Stimulated activated CD4-positive, alpha-beta T cell treated with anti-CD3 and anti-CD28 coated beads, Interleukin-1b, Interleukin-23, amount 100 ng/mL, for 24 hours (primary cell): Measurements from ENCODE around the gene ANKHD1.

Experiments
- DNase-seq, 4 experiments: peaks; one replicate each; pipeline ENCODE4 v3.0.0-alpha.2; 2020; ENCODE audit warnings: low read depth in 4 of 4, low spot score in 1 of 4

Gene ANKHD1, protein sequence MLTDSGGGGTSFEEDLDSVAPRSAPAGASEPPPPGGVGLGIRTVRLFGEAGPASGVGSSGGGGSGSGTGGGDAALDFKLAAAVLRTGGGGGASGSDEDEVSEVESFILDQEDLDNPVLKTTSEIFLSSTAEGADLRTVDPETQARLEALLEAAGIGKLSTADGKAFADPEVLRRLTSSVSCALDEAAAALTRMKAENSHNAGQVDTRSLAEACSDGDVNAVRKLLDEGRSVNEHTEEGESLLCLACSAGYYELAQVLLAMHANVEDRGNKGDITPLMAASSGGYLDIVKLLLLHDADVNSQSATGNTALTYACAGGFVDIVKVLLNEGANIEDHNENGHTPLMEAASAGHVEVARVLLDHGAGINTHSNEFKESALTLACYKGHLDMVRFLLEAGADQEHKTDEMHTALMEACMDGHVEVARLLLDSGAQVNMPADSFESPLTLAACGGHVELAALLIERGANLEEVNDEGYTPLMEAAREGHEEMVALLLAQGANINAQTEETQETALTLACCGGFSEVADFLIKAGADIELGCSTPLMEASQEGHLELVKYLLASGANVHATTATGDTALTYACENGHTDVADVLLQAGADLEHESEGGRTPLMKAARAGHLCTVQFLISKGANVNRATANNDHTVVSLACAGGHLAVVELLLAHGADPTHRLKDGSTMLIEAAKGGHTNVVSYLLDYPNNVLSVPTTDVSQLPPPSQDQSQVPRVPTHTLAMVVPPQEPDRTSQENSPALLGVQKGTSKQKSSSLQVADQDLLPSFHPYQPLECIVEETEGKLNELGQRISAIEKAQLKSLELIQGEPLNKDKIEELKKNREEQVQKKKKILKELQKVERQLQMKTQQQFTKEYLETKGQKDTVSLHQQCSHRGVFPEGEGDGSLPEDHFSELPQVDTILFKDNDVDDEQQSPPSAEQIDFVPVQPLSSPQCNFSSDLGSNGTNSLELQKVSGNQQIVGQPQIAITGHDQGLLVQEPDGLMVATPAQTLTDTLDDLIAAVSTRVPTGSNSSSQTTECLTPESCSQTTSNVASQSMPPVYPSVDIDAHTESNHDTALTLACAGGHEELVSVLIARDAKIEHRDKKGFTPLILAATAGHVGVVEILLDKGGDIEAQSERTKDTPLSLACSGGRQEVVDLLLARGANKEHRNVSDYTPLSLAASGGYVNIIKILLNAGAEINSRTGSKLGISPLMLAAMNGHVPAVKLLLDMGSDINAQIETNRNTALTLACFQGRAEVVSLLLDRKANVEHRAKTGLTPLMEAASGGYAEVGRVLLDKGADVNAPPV (N-terminal part only)

DNA sequence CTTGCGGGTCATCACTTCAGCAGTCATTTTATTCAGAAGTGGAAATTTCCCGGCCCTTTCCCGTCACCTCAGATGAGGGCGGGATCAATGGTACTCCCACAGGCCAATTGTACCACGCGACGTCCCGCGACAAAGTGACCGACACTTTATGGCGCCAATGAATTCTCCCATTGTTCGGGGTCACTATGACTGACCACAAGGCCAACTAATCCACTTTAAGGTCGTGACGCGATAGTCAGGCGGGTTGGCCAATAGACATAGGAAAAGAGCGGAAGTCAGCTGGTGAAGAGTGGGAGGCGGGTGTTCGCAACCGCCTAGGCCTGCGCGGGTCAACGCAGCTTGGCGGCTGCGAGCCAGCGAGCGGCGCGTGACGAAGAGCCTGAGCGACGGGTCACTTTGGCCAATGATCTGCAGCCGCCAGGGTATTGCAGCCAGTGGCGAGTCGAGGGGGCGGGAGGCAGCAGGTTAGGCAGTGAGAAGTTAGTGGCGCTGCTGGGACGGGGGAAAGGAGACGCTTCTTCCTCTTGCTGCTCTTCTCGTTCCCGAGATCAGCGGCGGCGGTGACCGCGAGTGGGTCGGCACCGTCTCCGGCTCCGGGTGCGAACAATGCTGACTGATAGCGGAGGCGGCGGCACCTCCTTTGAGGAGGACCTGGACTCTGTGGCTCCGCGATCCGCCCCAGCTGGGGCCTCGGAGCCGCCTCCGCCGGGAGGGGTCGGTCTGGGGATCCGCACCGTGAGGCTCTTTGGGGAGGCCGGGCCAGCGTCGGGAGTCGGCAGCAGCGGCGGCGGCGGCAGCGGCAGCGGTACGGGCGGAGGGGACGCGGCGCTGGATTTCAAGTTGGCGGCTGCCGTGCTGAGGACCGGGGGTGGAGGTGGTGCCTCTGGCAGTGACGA lies at the start of gene ANKHD1:
ANKHD1 (plus strand) TSS at position 472 of the 896 bp plus-strand sequence; CDS start at position 607, 135 bp downstream.
- DNase-seq, result peak; percentile 81 to 96 (median 87)

DNA sequence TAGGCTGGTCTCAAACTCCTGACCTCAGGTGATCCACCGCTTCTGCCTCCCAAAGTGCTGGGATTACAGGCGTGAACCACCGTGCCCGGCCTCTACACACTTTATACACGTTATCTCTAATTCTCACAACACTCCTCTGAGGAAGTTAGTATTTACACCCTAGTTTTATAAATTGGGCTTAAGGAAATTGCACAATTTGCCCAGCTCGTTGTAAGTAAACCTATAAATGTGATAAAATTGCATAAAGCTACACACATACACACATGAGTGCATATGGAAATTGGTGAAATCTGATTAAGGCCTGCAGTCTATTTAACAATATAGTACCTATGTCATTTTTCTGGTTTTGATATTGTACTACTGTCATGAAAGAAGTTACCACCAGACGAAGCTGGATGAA lies 46.1 kb upstream of the ANKHD1 start:
- no peak for DNase-seq

DNA sequence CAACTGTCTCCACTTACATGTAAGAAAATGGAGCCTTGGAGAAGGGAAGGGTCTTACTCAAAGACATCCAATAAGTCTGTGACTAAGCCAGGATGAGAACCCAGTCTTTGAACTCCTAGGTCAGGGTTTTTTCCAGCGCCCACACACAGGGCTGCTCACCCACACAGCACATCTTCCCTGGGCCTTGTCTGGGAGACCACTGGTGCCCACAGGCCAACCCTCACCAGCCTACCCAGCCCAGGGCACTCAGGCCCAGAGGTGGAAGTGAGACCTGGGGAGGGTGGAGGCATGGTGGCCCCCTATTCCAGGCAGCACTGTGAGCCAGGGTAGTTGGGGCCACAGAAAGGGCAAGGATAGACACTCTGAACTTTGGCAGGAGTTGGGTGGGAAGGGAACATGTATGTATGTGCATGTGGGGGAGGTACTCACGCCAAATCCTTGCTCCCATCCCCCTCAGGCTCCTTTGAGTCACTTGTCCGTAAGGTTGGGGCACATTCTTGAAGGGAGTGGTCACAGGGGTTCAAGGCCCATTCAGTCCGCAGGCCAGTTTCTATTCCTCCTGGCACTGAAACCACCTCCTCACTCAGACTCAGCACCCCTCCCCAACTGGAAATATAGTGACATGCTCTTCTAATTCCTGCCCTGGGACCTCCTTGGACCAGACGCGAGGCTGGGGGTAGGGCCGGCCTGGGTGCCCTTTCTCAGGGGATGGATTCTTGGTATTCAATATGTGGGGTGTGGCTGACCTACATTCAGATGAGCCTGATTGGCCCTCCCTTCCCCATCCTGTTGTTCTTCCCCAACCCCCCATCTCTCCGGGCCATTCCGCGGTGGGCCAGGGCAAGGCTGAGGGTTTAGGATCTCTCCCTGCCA lies 44.5 kb upstream of the ANKHD1 start:
- DNase-seq, result no peak

DNA sequence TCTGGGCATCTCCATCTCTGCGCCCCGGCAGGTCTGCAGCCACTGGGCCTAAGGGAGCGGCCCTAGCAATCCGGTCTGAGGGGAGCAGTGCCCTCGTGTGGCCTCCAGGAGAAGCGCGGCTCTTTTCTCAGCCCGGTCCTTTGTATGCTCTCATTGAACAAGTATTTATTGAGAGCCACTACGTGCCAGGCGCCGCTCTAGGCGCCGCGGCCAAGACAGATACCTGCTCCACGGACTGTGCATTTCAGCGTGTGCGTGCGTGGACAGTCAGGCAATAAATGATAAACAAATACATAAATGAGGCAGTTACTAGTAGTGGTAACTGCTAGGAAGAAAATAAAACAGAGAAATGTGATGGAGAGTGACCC lies 43.9 kb upstream of the ANKHD1 start:
- DNase-seq, result peak in 3 of 4 experiments; percentile 44 to 67 (median 50)

DNA sequence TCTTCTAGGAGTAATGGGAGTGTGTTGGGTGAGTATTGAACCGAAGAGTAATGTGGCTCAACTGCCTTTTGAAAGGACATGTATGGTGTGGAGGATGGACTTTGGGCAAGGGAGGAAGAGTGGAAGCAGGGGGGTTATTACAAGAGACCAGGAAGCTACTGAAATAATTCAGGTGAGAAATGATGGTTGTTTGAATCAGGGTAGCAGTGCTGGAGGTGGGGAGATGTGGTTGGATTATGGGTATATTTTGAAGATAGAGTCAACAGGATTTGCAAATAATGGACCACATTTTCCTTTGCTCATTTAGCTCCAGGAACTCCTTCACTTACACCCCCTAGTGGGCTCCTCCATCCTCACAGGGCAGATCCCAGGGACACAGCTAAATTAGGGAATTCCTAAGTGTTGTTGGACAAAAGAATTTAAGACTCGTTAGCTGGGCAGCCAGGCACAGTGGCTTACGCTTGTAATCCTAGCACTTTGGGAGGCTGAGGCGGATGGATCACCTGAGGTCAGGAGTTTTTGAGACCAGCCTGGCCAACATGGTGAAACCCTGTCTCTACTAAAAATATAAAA lies 42.8 kb upstream of the ANKHD1 start:
- DNase-seq, result no peak

DNA sequence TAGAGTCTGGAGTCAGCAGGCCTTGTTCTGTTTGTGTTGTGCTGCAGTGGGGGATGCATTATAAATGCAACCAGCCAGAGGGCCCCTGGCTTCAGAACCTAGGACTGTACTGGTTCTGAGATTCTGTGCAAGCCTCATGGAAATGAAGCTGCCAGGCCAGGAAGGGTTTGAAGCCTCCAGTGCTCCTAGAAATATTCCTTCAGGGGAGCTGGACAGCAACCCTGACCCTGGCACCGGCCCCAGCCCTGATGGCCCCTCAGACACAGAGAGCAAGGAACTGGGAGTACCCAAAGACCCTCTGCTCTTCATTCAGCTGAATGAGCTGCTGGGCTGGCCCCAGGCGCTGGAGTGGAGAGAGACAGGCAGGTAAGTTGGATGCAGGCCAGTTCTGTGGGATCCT lies 41.5 kb upstream of the ANKHD1 start, which contains the start of gene SLC4A9:
SLC4A9 (plus strand) TSS at position 94 of the 400 bp plus-strand sequence; CDS start at position 137, 43 bp downstream.
- DNase-seq, result no peak

DNA sequence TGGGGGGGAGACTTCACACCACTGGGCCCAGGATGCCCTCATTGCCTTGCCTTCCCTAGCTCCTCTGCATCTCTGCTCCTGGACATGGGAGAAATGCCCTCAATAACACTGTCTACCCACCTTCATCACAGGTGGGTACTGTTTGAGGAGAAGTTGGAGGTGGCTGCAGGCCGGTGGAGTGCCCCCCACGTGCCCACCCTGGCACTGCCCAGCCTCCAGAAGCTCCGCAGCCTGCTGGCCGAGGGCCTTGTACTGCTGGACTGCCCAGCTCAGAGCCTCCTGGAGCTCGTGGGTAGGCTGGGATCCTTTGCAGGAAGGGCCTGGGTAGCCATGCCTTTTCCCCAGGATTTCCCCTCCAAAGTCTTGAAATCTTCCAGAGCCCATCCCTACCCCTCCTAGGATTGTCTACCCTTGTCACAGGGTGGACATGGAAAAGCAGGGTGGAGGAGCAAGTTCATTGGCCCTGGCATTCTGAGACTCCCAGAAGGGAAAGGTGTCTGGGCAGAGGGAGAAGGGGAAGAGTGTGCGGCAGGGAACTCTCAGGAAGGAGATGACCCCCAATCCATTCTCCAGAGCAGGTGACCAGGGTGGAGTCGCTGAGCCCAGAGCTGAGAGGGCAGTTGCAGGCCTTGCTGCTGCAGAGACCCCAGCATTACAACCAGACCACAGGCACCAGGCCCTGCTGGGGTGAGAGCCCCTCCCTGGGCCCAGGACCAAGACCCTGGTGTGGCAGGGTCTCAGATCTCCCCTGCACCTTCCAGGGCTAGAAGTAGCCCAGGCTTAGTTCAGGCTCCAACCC lies 40.8 kb upstream of the ANKHD1 start:
- no peak for DNase-seq

DNA sequence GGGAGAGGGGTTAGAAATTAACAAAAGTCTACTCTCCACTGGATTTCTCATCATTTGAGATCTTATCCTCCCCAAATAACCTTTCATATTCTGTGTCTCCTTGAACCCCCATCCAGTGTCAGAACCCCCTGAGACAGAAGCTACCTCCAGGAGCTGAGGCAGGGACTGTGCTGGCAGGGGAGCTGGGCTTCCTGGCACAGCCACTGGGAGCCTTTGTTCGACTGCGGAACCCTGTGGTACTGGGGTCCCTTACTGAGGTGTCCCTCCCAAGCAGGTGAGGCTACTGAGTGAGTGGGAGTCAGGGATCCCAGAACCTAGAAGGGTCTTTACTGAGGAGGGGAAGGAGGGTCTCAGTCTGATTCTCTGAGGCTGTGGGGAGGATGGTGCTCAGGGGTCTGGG lies 39.7 kb upstream of the ANKHD1 start:
- no peak for DNase-seq

DNA sequence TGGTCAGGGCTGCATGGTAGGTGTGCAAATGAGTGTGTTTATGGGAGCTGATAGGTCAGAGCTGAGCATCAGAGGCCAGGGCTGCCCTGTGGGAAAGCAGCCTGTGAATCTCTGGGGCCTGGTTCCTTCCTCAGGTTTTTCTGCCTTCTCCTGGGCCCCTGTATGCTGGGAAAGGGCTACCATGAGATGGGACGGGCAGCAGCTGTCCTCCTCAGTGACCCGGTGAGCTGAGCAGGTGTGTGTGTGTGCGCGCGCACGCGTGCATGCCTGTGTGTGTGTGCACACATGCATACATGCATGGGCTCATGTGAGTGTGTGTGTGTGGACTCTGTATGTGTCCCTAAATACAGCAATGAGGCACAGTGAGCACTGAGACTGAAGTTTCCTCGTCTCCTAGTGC lies 39.3 kb upstream of the ANKHD1 start:
- DNase-seq, result no peak

DNA sequence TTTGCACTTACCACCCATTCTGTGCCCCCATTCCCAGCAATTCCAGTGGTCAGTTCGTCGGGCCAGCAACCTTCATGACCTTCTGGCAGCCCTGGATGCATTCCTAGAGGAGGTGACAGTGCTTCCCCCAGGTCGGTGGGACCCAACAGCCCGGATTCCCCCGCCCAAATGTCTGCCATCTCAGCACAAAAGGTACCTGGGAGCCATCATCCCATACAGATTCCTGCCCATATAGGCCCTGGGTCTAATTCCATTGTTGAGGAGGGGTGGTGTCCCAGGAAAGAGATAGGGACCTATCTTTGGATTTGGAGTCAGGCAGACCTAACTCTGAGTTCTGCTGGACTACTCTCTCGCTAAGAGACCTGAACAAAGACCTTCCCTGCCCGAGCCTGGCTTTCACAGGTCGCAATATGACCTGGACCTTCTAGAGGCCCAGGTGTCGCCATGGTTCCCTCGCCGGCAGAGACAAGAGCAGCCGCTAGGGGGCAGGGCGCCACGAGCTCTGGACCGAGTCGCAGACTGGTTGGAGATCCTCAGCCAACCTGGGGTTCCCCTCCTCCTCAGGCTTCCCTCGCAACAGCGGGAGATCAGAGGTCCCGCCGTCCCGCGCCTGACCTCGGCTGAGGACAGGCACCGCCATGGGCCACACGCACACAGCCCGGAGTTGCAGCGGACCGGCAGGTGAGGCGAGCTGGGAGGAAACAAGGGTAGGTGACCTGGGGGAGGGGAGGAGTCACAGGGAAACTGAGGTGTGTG lies 38.6 kb upstream of the ANKHD1 start:
- peak; percentile 73 to 81 (median 75) for DNase-seq

DNA sequence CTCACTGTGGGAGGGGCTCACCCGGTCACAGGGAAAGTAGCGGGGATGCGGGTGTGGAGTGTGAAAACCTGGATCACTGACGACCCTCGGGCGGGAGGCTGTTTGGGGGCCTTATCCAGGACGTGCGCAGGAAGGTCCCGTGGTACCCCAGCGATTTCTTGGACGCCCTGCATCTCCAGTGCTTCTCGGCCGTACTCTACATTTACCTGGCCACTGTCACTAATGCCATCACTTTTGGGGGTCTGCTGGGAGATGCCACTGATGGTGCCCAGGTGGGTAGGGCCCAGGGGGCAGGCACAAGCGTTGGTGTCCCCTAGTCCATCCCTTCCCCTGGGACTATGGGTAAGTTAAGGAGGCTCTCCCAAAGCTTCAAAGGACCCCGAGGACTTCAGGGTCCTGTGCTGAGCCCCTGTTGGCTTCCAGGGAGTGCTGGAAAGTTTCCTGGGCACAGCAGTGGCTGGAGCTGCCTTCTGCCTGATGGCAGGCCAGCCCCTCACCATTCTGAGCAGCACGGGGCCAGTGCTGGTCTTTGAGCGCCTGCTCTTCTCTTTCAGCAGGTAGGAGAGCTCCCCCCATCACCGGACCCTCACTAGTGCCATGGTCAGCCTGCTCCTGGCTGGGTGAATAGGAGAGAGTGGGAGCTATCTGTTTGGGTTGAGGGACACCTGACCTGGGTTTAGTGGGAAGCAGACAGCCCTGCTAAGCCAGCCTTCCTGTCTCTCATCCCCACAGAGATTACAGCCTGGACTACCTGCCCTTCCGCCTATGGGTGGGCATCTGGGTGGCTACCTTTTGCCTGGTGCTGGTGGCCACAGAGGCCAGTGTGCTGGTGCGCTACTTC lies 37.8 kb upstream of the ANKHD1 start:
- no peak for DNase-seq

DNA sequence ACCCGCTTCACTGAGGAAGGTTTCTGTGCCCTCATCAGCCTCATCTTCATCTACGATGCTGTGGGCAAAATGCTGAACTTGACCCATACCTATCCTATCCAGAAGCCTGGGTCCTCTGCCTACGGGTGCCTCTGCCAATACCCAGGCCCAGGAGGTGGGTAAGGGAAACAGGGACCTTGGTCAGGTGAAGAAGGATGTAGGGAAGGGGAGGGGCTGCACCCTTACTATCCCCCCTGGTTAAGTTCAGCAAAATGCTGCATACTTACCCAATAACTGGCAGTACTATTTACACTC lies 37.2 kb upstream of the ANKHD1 start:
- no peak for DNase-seq

DNA sequence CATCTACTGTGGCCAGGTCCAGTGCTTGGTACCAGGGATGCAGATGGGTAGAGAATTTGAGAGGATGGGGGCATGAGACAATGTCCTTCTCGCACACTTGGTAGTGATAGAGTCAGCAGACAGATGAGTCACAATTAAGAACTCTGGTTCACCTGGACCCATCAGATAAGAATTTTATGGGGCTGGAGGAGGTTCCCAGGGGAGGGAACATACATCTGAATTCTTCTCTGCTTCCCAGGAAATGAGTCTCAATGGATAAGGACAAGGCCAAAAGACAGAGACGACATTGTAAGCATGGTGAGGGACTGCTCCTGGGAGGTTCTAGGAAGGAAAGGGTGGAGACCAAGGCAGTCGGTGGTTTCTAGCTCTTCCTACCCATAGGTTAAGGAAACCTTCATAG lies 36.4 kb upstream of the ANKHD1 start:
- DNase-seq, result no peak

DNA sequence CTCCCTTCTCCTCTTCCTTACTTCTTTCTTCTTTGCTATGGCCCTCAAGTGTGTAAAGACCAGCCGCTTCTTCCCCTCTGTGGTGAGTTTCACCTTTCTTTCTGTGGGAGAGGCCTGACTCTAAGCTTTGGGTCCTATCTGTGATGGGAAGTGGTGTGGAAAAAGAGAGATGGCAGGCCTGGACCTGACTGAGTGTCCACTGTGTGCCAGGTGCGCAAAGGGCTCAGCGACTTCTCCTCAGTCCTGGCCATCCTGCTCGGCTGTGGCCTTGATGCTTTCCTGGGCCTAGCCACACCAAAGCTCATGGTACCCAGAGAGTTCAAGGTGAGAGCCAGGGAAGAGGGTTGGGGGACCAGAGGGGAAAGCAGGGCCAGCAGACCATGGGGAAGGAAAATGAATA lies 35.7 kb upstream of the ANKHD1 start:
- no peak for DNase-seq

DNA sequence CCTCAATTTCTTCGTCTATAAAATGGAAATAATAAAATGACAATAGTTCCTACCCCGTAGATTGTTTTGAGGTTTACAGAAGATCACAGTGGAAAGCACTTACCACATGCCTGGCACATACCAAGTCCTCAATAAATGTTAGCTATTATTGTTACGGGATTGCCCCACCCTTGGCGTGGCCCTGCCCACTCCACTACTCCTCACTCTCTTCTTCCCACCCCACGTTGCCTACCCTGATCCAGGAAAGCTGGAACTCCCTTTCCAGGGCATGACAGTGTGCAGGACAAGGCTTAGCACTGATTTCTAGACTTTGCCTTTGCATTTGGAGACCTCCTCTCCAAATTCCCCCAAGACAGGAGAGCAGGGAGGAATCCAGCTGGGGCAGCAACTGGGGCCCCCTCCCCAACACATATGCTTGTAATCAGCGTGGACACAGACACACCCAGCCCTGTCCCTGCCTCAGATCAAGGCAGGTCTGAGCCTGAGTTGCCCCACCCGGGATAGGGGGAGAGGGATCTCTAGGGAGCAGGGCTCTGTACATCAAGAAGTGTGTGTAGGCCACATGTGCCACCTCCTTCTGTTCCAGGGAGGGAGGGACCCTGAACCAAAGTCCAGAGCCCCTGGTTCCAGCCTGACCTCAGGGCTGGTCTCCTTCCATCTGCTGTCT lies 34.9 kb upstream of the ANKHD1 start:
- no peak for DNase-seq
